ENCODE results near the gene PAK3. TPM values are rescaled to one million over a fixed set of nuclear protein-coding genes. Genes with fewer than 3 reads are reported as not detected.

Gene PAK3
- total RNA-seq, 1 donor from 2014 or later = not detected

- ChIA-PET CTCF (no interaction called here), POLR2A (no interaction called here)
- Mint-ChIP-seq H3K27ac (no peak overlapping the region), H3K4me1 (no peaks in the 10 kb centered on the region), H3K4me3 (no peak overlapping the region), H3K9me3 (no peaks in the 10 kb centered on the region), H3K27me3 (no peaks in the 10 kb centered on the region), H3K36me3 (ENCODE audit: low read depth) (no peaks in the 10 kb centered on the region)
- ATAC-seq (ENCODE audit: low read depth) (no peak), DNase-seq (no peak)
- intact Hi-C loops (cut with micrococcal nuclease) = no loop called here
- TF ChIP-seq CTCF (IDR thresholded peaks at IDR 0.05) = no peak
Observed at GRCh38 chrX:111168314-111168713, 72.3 kb downstream of the PAK3 start.

GRCh38 chrX:111169141-111169540 lies 73.2 kb downstream of the PAK3 start:
- intact Hi-C loops (cut with micrococcal nuclease) = no loop called here
- Mint-ChIP-seq H3K4me3 (no peak overlapping the region), H3K36me3 (ENCODE audit: low read depth) (no peaks in the 10 kb centered on the region), H3K9me3 (no peaks in the 10 kb centered on the region), H3K27ac (no peak overlapping the region), H3K27me3 (no peaks in the 10 kb centered on the region), H3K4me1 (no peaks in the 10 kb centered on the region)
- ChIA-PET CTCF (no interaction called here), POLR2A (no interaction called here)
- DNase-seq = no peak
- no peak for TF ChIP-seq CTCF (IDR thresholded peaks at IDR 0.05)
- no peak for ATAC-seq (ENCODE audit: low read depth)

DNA sequence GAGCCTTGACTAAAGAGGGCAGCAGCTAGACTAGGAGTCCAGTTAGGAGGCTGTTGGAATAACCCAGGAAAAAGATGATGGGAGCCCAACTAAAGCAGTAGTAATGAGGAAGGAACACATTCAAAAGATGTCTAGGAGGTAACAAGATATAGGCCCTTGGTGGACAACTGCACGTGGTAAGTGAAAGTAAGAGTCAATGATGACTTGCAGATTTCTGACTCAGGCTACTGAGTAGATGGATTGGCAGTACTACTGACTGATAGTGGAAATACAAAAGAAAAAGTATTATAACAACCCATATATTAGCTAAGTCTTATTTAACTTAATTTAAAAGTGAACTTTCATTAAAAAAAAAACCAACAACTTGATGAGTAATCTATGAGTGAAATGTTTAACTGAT lies 74.0 kb downstream of the PAK3 start:
- no peak for TF ChIP-seq CTCF (IDR thresholded peaks at IDR 0.05)
- DNase-seq = no peak
- H3K36me3 Mint-ChIP-seq (ENCODE audit: low read depth) = no peaks in the 10 kb centered on the region
- POLR2A ChIA-PET = no interaction called here
- CTCF ChIA-PET = no interaction called here
- H3K27me3 Mint-ChIP-seq = no peaks in the 10 kb centered on the region
- H3K4me1 Mint-ChIP-seq = no peaks in the 10 kb centered on the region
- H3K27ac Mint-ChIP-seq = no peak overlapping the region
- no peak for ATAC-seq (ENCODE audit: low read depth)
- H3K9me3 Mint-ChIP-seq = no peaks in the 10 kb centered on the region
- no peak overlapping the region for H3K4me3 Mint-ChIP-seq
- intact Hi-C loops (cut with micrococcal nuclease) = no loop called here

DNA sequence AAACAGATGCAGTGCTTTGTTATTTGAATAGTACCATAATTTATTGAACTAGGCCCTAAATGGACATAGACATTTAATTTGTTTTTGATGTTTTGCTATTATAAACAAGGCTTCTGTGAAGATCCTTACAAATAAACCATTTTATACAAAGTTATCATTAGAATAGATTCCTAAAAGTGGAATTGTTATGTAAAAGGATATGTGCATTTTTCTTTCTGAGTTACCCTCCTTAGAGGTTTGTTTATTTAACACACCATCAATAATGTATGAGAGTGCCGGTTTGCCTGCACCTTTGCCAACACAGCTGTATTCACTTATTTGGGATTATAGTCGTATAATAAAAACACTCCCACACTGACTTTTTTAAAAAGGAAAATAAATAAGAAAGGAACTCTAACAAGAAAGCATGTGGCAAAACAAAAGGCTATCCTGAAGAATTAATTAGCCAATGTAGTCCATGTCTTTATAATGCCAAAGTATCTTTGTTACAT lies 84.8 kb downstream of the PAK3 start:
- Mint-ChIP-seq H3K27ac (no peak overlapping the region), H3K4me1 (no peaks in the 10 kb centered on the region), H3K27me3 (no peaks in the 10 kb centered on the region), H3K4me3 (no peak overlapping the region), H3K9me3 (no peaks in the 10 kb centered on the region), H3K36me3 (ENCODE audit: low read depth) (no peaks in the 10 kb centered on the region)
- ATAC-seq (ENCODE audit: low read depth) (no peak), DNase-seq (no peak)
- TF ChIP-seq CTCF (IDR thresholded peaks at IDR 0.05) = no peak
- POLR2A ChIA-PET = no interaction called here
- CTCF ChIA-PET = no interaction called here
- intact Hi-C loops (cut with micrococcal nuclease) = no loop called here

DNA sequence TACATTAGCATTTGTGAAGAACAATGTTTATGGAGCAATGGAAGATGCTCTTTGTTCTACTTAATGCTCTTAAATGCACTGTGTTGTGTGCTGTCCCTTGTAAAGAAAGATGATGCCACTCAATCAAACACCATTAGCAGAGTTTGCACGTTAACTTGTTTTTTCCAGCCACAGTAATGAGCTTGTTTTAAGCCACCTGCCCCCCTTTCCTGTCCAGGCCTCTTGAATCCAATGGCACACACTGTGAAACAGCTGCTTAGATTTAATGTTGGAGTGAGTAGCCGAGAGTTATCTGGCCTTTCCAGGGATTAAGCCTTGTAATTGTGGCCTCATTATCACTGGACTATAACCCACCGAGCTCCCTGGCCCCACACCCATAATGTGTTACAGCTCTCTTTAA lies 86.0 kb downstream of the PAK3 start:
- no peak overlapping the region for H3K4me3 Mint-ChIP-seq
- TF ChIP-seq CTCF (IDR thresholded peaks at IDR 0.05) = no peak
- H3K36me3 Mint-ChIP-seq (ENCODE audit: low read depth) = no peaks in the 10 kb centered on the region
- H3K4me1 Mint-ChIP-seq = no peaks in the 10 kb centered on the region
- intact Hi-C loops (cut with micrococcal nuclease) = no loop called here
- H3K9me3 Mint-ChIP-seq = no peaks in the 10 kb centered on the region
- H3K27ac Mint-ChIP-seq = no peak overlapping the region
- POLR2A ChIA-PET = no interaction called here
- DNase-seq = no peak
- CTCF ChIA-PET = no interaction called here
- H3K27me3 Mint-ChIP-seq = no peaks in the 10 kb centered on the region
- no peak for ATAC-seq (ENCODE audit: low read depth)
